ENCODE results near the gene LEF1. TPM values are rescaled to one million over a fixed set of nuclear protein-coding genes. Genes with fewer than 3 reads are reported as not detected.

The LEF1 gene
- total RNA-seq (ENCODE audit: low replicate concordance), result 0.63 TPM in 1 of 2 replicates, not detected in the other

DNA sequence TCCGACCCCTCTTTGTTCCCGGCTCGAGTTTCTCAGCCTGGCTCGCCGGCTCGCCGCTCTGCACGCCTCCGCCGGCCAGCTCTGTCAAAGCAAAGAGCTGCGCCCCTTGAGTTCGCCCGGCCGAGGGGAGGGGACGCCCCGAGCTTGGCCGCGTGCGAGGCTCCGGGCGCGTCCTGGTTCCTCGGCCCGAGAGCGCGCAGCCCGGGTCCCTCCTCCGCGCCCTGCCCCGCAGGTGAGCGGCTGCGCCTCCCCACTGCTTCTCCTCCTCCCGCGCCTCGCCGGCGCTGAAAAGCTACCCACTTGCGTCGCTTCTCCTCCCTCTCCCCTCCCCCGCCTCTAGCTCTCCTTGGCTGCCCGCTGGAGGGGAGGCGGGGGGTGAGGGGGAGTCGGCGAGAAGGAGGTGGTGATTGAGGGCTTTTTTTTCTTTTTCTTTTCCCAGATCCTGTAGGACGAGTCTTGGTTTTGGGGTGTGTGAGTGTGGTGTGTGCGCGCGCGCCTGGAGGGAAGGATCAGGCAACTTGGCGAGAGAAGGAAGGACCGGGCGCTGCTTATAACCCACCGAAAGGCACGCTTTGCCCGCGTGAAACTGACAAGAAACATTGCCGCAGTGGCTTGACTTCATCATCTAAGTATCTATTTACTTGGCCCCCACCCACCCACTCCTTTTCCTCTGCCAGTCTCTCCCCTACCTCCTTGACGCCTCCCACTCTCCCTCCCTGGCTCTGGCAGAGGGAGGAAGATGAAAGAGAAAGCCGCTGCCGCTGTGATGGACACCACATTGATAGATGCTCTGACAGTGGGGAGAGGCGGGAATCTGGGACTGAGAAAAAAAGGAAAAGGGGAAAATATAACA lies at the start of gene LEF1:
Gene LEF1 (minus strand): TSS at position 262 of the 853 bp plus-strand sequence. CDS start 1,165 bp downstream, outside the sequence.
- TF ChIP-seq CTCF (IDR thresholded peaks at IDR 0.05; ENCODE audit: insufficient read depth, low read length), result no peak
- peak within 1 kb of the TSS; percentile 61 for H3K4me3 ChIP-seq (ENCODE audit: low read depth, low read length)
- DNase-seq (ENCODE audit: low read depth), result peak; percentile 18

GRCh38 chr4:108216510-108216909 lies 47.8 kb upstream of the LEF1 start:
- TF ChIP-seq CTCF (IDR thresholded peaks at IDR 0.05; ENCODE audit: insufficient read depth, low read length), result no peak
- H3K4me3 ChIP-seq (ENCODE audit: low read depth, low read length), result no peak overlapping the region

GRCh38 chr4:108215055-108215454 lies 46.3 kb upstream of the LEF1 start:
- no peak for DNase-seq (ENCODE audit: low read depth)
- no peak overlapping the region for H3K4me3 ChIP-seq (ENCODE audit: low read depth, low read length)
- no peak for TF ChIP-seq CTCF (IDR thresholded peaks at IDR 0.05; ENCODE audit: insufficient read depth, low read length)

More at GRCh38 chr4:108216510-108216909, 47.8 kb upstream of the LEF1 start:
- DNase-seq (ENCODE audit: low read depth), result no peak

- no peak for DNase-seq (ENCODE audit: low read depth)
- H3K4me3 ChIP-seq (ENCODE audit: low read depth, low read length), result no peak overlapping the region
- no peak for TF ChIP-seq CTCF (IDR thresholded peaks at IDR 0.05; ENCODE audit: insufficient read depth, low read length)
Measured at GRCh38 chr4:108213723-108214122, 45.0 kb upstream of the LEF1 start.

- DNase-seq (ENCODE audit: low read depth), result no peak
- no peak overlapping the region for H3K4me3 ChIP-seq (ENCODE audit: low read depth, low read length)
- no peak for TF ChIP-seq CTCF (IDR thresholded peaks at IDR 0.05; ENCODE audit: insufficient read depth, low read length)
Measured at GRCh38 chr4:108213308-108213707, 44.6 kb upstream of the LEF1 start.

DNA sequence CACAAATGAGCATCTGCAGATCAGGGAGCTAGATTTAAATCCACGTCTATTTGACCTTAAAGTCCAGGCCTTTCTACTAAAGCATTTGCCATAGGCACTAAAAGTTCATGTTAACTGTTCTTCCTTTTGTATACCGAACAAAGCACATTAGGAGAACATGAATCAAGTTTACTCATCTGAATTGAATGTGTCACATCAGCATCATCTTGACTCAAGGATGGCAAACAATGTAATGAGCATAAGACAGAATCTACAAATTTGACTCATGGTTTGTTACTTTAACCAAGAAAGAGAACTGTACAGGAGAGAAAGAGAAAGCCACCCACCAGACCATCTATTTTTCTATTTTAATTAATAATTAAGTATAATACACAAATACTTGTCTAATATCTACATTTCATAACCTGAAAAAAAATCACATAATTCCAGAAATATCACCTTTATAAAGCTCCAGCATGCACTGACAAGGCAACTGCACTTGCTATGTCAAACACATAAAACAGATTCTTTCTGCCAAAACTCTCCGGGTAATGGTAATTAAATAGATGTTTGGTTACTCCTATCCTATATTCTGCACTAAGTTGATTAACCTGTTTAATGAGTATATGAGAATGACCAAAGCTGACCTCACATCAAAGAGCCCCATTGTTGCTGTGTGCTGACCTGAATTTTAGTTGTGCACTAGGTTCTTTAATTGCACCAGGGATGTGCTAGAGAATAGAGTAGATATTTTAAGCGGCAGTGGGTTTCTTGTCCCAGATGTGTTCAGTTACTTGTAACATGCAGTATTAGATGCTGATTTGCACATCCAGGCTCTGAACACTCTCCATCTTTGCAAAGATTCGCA lies 42.5 kb upstream of the LEF1 start:
- no peak for DNase-seq (ENCODE audit: low read depth)
- no peak overlapping the region for H3K4me3 ChIP-seq (ENCODE audit: low read depth, low read length)
- TF ChIP-seq CTCF (IDR thresholded peaks at IDR 0.05; ENCODE audit: insufficient read depth, low read length), result no peak
